Skeletal muscle satellite cell (primary cell): ENCODE data around the gene KBTBD6. TPM values are rescaled to one million over a fixed set of nuclear protein-coding genes. Genes with fewer than 3 reads are reported as not detected.
"Not testable (repeated sequence)": the region's sequence is repeated elsewhere in the genome, so short reads cannot be mapped to it uniquely, and the experiment has no call there.

ENCODE experiments used
- H3K27me3 ChIP-seq: 2 replicates; pipeline ENCODE4 v1.7.0; 2013; ENCODE audit warnings: low read length; ENCODE audit not compliant: control insufficient read depth, insufficient read depth
- H3K36me3 ChIP-seq: 2 replicates; pipeline ENCODE4 v1.7.0; 2013; ENCODE audit warnings: mild to moderate bottlenecking, control low read depth, low read length; ENCODE audit not compliant: insufficient read depth
- H3K4me1 ChIP-seq: 2 replicates; pipeline ENCODE4 v1.7.0; 2013; ENCODE audit warnings: low read length; ENCODE audit not compliant: control insufficient read depth, insufficient read depth
- H3K4me2 ChIP-seq: 2 replicates; pipeline ENCODE4 v1.7.0; 2013; ENCODE audit warnings: mild to moderate bottlenecking, low read length
- H3K4me3 ChIP-seq: 2 replicates; pipeline ENCODE4 v1.7.0; 2013; ENCODE audit warnings: low read length
- H3K9ac ChIP-seq: 2 replicates; pipeline ENCODE4 v1.7.0; 2013; ENCODE audit warnings: mild to moderate bottlenecking, low read depth, low read length, moderate library complexity
- H3K9me3 ChIP-seq: replicated peaks from 2 replicates; pipeline ENCODE4 v1.7.0; 2013; ENCODE audit warnings: mild to moderate bottlenecking, control low read depth, low read length
- total RNA-seq: library from RNA; depleted of rRNA; stranded (reverse); fragments of >200 nt; gene quantifications from 2 replicates; pipeline ENCODE4 v1.2.3, GENCODE V29; 2012; rRNA removed

The KBTBD6 gene
- total RNA-seq: 10.0 and 10.6 TPM in 2 replicates

GRCh38 chr13:41132512-41133152 is at the start of gene KBTBD6:
TSS of gene KBTBD6 (minus strand) at chr13:41132802. CDS start at chr13:41132511, 291 bp downstream.
- Histone ChIP-seq H3K4me1 (peaks cover 33% of the 10 kb centered on the region), H3K4me3 (peak within 1 kb of the TSS; percentile 74), H3K36me3 (peaks cover 3% of the 10 kb centered on the region), H3K4me2 (peak within 1 kb of the TSS; percentile 82), H3K9ac (peak within 1 kb of the TSS; percentile 80), H3K27me3 (no peaks in the 10 kb centered on the region), H3K9me3 (no peaks in the 10 kb centered on the region)

- Histone ChIP-seq H3K36me3 (no peaks in the 10 kb centered on the region), H3K27me3 (no peaks in the 10 kb centered on the region), H3K4me2 (no peak overlapping the region), H3K4me1 (peaks cover 18% of the 10 kb centered on the region), H3K9ac (no peak overlapping the region), H3K9me3 (no peaks in the 10 kb centered on the region), H3K4me3 (no peak overlapping the region)
Observed at GRCh38 chr13:41182231-41182630, 49.6 kb upstream of the KBTBD6 start.

GRCh38 chr13:41179593-41180250 is 47.1 kb upstream of the KBTBD6 start:
- Histone ChIP-seq H3K4me2 (peak overlapping the region; percentile 38), H3K4me1 (peaks cover 18% of the 10 kb centered on the region), H3K9me3 (no peaks in the 10 kb centered on the region), H3K27me3 (no peaks in the 10 kb centered on the region), H3K9ac (peak overlapping the region; percentile 2), H3K4me3 (no peak overlapping the region), H3K36me3 (no peaks in the 10 kb centered on the region)

GRCh38 chr13:41178040-41178439 is 45.4 kb upstream of the KBTBD6 start:
- Histone ChIP-seq H3K36me3 (no peaks in the 10 kb centered on the region), H3K9me3 (no peaks in the 10 kb centered on the region), H3K4me2 (no peak overlapping the region), H3K4me1 (peaks cover 18% of the 10 kb centered on the region), H3K4me3 (no peak overlapping the region), H3K27me3 (no peaks in the 10 kb centered on the region), H3K9ac (no peak overlapping the region)

- Histone ChIP-seq H3K4me1 (peaks cover 18% of the 10 kb centered on the region), H3K4me3 (no peak overlapping the region), H3K27me3 (no peaks in the 10 kb centered on the region), H3K4me2 (no peak overlapping the region), H3K9ac (no peak overlapping the region), H3K9me3 (no peaks in the 10 kb centered on the region), H3K36me3 (no peaks in the 10 kb centered on the region)
Observed at GRCh38 chr13:41177616-41178015, 45.0 kb upstream of the KBTBD6 start.

- H3K4me2 ChIP-seq, H3K27me3 ChIP-seq, H3K4me3 ChIP-seq, H3K9me3 ChIP-seq, H3K36me3 ChIP-seq, H3K9ac ChIP-seq: not testable (repeated sequence)
- H3K4me1 ChIP-seq: peaks cover 16% of the 10 kb centered on the region
Observed at GRCh38 chr13:41175576-41175975, 43.0 kb upstream of the KBTBD6 start.

GRCh38 chr13:41162151-41162550 is 29.5 kb upstream of the KBTBD6 start:
- Histone ChIP-seq H3K27me3 (no peaks in the 10 kb centered on the region), H3K9me3 (no peaks in the 10 kb centered on the region), H3K4me1 (no peaks in the 10 kb centered on the region), H3K36me3 (no peaks in the 10 kb centered on the region), H3K4me2 (no peak overlapping the region), H3K9ac (no peak overlapping the region), H3K4me3 (no peak overlapping the region)

GRCh38 chr13:41159174-41159573 is 26.6 kb upstream of the KBTBD6 start:
- no peaks in the 10 kb centered on the region for H3K27me3 ChIP-seq
- H3K4me1 ChIP-seq: no peaks in the 10 kb centered on the region
- H3K4me3 ChIP-seq: no peak overlapping the region
- H3K9ac ChIP-seq: no peak overlapping the region
- H3K9me3 ChIP-seq: no peaks in the 10 kb centered on the region
- no peak overlapping the region for H3K4me2 ChIP-seq
- H3K36me3 ChIP-seq: no peaks in the 10 kb centered on the region

GRCh38 chr13:41157048-41157717 is 24.6 kb upstream of the KBTBD6 start:
- Histone ChIP-seq H3K36me3 (no peaks in the 10 kb centered on the region), H3K4me1 (no peaks in the 10 kb centered on the region), H3K4me3 (no peak overlapping the region), H3K27me3 (no peaks in the 10 kb centered on the region), H3K9ac (no peak overlapping the region), H3K9me3 (no peaks in the 10 kb centered on the region), H3K4me2 (no peak overlapping the region)

- Histone ChIP-seq H3K9ac (no peak overlapping the region), H3K36me3 (no peaks in the 10 kb centered on the region), H3K4me3 (no peak overlapping the region), H3K4me1 (no peaks in the 10 kb centered on the region), H3K9me3 (no peaks in the 10 kb centered on the region), H3K27me3 (no peaks in the 10 kb centered on the region), H3K4me2 (no peak overlapping the region)
Observed at GRCh38 chr13:41156620-41157019, 24.0 kb upstream of the KBTBD6 start.

- Histone ChIP-seq H3K9ac (no peak overlapping the region), H3K27me3 (no peaks in the 10 kb centered on the region), H3K4me1 (no peaks in the 10 kb centered on the region), H3K4me3 (no peak overlapping the region), H3K4me2 (no peak overlapping the region), H3K36me3 (no peaks in the 10 kb centered on the region), H3K9me3 (peaks cover 13% of the 10 kb centered on the region)
Observed at GRCh38 chr13:41154042-41154441, 21.4 kb upstream of the KBTBD6 start.
